Measurements from ENCODE around the gene MARVELD1.

DNA sequence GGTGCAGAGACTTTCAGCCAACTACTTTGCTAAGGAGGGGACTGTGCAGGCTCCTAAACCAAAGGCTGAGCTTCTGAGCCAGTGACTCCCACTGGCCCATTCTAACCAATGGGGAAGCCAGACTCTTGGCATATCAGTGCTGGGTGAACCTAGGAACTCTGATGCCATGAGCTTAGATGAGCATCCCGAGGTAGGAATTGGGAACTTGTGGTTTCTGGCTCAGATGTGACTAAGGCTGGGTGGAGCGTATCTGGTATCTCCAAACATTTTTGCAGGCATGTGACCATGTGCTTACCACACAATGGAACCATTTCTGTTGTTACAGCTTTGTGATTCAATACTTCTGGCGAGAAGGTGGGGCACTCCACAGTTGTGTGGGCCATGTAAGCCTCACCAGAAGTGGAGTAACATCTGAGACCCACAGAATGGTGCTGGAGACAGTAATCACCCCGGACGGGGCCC, 23.9 kb upstream of the MARVELD1 start:
- TF ChIP-seq POLR2A (IDR thresholded peaks at IDR 0.05; ENCODE audit: low read depth, low read length) = peak; percentile 65; the same call in 1 of the 2 replicates
- TF ChIP-seq, protein P1, sequence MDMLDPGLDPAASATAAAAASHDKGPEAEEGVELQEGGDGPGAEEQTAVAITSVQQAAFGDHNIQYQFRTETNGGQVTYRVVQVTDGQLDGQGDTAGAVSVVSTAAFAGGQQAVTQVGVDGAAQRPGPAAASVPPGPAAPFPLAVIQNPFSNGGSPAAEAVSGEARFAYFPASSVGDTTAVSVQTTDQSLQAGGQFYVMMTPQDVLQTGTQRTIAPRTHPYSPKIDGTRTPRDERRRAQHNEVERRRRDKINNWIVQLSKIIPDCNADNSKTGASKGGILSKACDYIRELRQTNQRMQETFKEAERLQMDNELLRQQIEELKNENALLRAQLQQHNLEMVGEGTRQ (IDR thresholded peaks at IDR 0.05; ENCODE audit: low read depth, low read length) = peak; percentile 92
- TF ChIP-seq, protein P2, sequence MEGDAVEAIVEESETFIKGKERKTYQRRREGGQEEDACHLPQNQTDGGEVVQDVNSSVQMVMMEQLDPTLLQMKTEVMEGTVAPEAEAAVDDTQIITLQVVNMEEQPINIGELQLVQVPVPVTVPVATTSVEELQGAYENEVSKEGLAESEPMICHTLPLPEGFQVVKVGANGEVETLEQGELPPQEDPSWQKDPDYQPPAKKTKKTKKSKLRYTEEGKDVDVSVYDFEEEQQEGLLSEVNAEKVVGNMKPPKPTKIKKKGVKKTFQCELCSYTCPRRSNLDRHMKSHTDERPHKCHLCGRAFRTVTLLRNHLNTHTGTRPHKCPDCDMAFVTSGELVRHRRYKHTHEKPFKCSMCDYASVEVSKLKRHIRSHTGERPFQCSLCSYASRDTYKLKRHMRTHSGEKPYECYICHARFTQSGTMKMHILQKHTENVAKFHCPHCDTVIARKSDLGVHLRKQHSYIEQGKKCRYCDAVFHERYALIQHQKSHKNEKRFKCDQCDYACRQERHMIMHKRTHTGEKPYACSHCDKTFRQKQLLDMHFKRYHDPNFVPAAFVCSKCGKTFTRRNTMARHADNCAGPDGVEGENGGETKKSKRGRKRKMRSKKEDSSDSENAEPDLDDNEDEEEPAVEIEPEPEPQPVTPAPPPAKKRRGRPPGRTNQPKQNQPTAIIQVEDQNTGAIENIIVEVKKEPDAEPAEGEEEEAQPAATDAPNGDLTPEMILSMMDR (conservative IDR thresholded peaks at IDR 0.05; ENCODE audit: low read depth, low read length) = no peak
- TF ChIP-seq CHD1 (IDR thresholded peaks at IDR 0.05; ENCODE audit: low read depth, low read length) = no peak
- TF ChIP-seq BHLHE40 (IDR thresholded peaks at IDR 0.05; ENCODE audit: low read depth, low read length) = peak; percentile 92
- 0 out of 2 replicates have a peak, but pooled peaks have one; percentile 61 for TF ChIP-seq MXI1 (IDR thresholded peaks at IDR 0.05; ENCODE audit: borderline replicate concordance, low read depth, low read length)
- TF ChIP-seq, protein P3, sequence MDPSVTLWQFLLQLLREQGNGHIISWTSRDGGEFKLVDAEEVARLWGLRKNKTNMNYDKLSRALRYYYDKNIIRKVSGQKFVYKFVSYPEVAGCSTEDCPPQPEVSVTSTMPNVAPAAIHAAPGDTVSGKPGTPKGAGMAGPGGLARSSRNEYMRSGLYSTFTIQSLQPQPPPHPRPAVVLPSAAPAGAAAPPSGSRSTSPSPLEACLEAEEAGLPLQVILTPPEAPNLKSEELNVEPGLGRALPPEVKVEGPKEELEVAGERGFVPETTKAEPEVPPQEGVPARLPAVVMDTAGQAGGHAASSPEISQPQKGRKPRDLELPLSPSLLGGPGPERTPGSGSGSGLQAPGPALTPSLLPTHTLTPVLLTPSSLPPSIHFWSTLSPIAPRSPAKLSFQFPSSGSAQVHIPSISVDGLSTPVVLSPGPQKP (IDR thresholded peaks at IDR 0.05; ENCODE audit: borderline replicate concordance, low read depth, low read length) = no peak
- peak; percentile 47; the same call in 1 of the 2 replicates for TF ChIP-seq FOS (IDR thresholded peaks at IDR 0.05; ENCODE audit: low read depth, low read length)
- no peak; the same call in 1 of the 2 replicates for TF ChIP-seq MAZ (IDR thresholded peaks at IDR 0.05; ENCODE audit: borderline replicate concordance, low read depth, low read length)
- no peak for TF ChIP-seq RAD21 (IDR thresholded peaks at IDR 0.05; ENCODE audit: low read length)
- TF ChIP-seq RFX5 (IDR thresholded peaks at IDR 0.05; ENCODE audit: low read depth, low read length) = no peak
- no peak for TF ChIP-seq SMC3 (IDR thresholded peaks at IDR 0.05; ENCODE audit: low read depth, low read length)

Data from IMR-90 (cell line).